GM12874 (cell line): ENCODE data around the gene SLC38A3.

Source experiments
- CTCF ChIP-seq: IDR thresholded peaks from 2 replicates; pipeline ENCODE4 v1.5.1; 2011; ENCODE audit warnings: low read depth, mild to moderate bottlenecking, control low read depth, low read length, moderate library complexity; ENCODE audit not compliant: insufficient read depth

Gene SLC38A3

DNA sequence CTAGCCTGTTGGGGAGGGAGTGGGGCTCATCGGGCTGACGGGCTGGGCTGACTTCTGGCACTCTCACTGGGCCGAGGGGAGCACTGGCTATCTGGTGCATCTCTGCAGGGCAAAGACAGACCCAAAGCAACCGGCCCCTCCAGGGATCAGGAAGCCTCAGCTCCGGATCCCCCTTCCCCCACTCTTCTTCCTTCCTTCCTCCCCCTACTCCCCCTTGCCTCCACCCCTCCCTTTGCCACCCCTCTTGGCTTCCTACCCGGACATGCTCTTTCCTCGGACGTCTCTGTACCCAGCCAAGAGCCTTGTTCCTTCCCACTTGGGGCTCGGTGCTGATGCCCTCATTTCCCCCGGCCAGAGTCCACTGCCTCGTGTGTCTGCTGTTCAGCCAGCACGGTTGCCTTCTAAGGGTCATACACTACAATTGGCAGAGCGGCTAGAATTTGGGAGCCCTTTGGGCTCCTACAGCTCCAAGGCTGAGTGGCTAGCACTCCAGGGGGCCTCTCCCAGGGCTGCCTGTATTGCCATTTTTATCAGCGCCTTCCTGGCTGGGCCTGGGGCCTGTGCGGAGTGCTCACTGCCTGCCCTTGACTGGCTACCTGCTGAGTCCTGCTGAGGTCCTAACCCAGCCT, 39.0 kb upstream of the SLC38A3 start:
- TF ChIP-seq CTCF, result no peak

DNA sequence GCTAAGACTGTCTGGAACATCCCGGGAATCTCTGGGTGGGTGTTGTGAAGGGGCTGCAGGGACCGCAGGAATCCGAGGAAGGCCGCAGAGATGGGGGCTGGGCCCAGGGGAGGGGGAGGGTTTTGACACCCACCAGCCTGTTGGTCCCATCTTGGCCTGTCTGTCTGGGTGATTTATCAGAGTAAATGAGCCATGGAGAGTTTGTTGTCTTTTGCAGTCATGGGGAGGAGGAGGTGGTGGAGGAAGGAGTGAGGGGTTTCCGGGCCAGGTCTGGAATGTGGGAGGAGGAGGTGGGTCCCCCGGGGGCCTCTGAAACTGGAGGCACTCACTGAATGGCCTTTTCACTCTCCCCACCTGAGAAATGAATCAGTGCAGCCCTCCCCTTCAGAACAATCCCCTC, 38.5 kb upstream of the SLC38A3 start:
- TF ChIP-seq CTCF, result no peak

- TF ChIP-seq CTCF, result no peak
Measured at GRCh38 chr3:50167069-50167840, 37.8 kb upstream of the SLC38A3 start.

DNA sequence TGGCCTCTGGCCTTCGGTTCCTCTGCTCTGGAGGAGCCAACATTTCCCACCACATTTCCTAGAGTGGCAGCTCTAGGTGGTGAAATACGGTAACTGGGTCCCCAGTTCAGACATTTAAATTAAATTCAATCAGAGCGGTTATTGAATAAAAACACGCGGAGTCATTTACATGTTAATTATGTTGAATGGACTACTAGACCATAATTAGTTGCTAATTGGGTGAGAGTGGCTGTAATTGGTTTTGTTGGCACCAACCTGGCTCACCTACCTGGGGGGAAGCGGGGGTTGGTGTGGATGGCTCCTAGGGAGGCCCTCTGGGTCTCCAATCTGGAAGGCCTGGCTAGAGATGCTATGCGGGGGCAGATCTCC, 37.2 kb upstream of the SLC38A3 start:
- TF ChIP-seq CTCF, result no peak

GRCh38 chr3:50168388-50168787, 36.7 kb upstream of the SLC38A3 start:
- no peak for TF ChIP-seq CTCF

DNA sequence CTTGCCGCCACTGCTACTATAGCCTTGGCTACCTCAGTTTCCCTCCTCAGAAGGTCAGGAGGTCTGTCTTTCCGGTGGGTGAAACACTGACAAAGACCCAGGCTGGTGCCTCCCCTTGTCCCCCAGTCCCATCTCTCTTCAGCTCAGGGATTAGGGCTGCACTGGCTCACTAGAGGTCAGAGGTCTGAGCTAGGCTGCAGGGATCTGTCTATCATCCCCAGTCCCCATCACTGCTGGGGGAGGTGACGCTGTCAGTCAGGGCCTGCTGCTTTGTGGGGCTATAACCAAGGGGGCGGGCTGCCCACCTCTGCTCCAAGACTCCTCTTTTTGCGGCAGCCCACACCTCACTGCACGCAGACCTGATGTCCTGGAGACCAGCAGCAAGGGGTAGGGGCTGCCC, 36.3 kb upstream of the SLC38A3 start:
- TF ChIP-seq CTCF, result no peak

GRCh38 chr3:50169232-50169832, 35.7 kb upstream of the SLC38A3 start:
- TF ChIP-seq CTCF, result no peak
